HG03196 (cell line): ENCODE results near the gene ELF4.

Experiments used
- ATAC-seq: cut with Tn5 transposase; IDR thresholded peaks from one replicate; pipeline ENCODE4 v1.9.1; 2021; ENCODE audit not compliant: unreplicated experiment

The ELF4 gene

DNA sequence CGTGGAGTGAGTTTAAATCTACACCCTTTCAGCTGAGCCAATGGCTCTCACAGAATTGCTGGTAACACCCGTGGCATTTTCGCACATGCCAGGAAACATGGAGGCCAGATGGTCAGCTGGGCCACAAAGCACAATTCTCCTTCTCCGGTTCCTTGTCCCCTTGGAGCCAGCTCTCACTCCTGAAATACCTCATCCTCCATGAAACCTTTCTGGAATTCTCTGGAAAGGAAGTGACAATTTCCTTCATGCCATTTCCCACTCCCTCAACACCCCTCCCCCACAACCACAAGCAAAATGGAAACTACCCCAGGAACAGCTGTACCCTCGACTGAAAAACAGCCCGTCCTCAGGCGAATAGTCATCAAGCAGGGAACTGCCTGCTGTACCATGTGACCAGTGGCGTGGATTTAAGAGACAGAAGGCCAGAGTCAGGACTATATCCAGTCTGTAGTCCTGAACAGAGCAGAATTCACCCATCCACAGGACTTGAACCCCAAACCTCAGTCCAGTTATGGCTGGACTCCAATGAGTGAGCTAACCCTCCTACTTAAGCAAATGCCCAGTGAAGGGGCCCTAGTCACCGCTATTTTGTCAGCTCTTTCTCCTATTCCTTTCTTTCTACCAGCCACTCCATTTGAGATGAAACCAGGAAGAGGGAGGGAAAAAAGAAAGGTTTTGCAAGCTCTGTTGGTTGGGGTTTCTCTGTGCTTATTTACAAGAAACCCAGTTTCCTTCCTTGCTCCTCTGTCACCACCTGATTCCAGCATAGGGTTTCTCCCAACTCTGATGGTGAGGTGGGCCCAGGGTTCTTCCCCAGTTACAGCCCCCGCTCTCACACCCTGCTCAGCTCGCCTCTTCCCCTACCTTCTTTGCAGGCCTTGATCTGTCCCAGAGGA lies 24.5 kb downstream of the ELF4 start:
- no peak for ATAC-seq

GRCh38 chrX:130084631-130085237 lies 25.6 kb downstream of the ELF4 start:
- ATAC-seq, result peak; percentile 28

GRCh38 chrX:130083656-130084382 lies 26.5 kb downstream of the ELF4 start:
- ATAC-seq, result peak; percentile 27

GRCh38 chrX:130083107-130083490 lies 27.2 kb downstream of the ELF4 start:
- ATAC-seq, result no peak

DNA sequence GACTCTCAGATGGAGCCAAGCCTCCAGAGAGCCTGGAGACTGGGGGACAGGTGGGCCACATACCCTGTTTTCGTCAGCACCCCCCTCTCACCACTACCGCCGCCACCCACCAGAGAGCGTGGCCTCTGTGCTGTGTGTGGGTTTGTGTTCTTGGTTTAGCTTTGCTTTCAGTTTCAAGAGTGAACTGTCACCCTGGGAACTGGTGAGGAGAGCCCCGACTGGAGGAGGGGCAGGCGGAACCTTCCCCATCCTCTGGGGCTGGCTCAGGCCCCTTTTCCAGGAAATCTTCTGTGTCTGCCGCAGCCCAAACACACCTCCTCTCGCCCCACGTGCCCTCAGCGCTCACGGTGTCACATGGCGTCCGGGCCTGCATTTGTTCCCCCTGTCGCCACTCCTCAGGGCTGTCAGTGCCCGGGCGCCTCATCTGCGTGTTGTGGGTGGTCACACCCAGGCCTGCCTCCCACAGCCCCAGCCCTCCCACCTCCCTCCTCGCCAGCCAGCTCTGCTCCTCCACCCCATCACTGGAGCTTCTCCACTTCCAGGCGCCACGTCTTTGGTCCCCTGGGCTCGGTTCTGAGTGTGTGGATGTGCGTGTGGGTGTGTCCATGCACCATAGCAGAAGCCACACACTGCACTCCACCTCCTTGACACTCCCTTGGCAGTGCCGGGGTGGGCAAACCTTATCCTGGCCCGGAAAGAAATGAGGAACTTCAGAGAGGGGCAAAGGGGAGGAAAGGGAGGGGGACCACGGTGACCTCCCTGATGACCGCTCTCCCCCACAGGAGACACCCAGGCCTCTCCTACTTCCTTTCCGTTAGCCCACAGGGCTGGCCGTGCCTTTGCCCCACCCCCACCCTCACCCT lies 27.8 kb downstream of the ELF4 start:
- peak; percentile 42 for ATAC-seq

- no peak for ATAC-seq
Observed at GRCh38 chrX:130081421-130082045, 28.8 kb downstream of the ELF4 start.

GRCh38 chrX:130080791-130081367 lies 29.4 kb downstream of the ELF4 start:
- ATAC-seq, result no peak

GRCh38 chrX:130079824-130080406 lies 30.4 kb downstream of the ELF4 start:
- ATAC-seq, result no peak

GRCh38 chrX:130075777-130076176 lies 34.5 kb downstream of the ELF4 start:
- ATAC-seq, result no peak

- no peak for ATAC-seq
Observed at GRCh38 chrX:130072345-130072740, 38.0 kb downstream of the ELF4 start.

DNA sequence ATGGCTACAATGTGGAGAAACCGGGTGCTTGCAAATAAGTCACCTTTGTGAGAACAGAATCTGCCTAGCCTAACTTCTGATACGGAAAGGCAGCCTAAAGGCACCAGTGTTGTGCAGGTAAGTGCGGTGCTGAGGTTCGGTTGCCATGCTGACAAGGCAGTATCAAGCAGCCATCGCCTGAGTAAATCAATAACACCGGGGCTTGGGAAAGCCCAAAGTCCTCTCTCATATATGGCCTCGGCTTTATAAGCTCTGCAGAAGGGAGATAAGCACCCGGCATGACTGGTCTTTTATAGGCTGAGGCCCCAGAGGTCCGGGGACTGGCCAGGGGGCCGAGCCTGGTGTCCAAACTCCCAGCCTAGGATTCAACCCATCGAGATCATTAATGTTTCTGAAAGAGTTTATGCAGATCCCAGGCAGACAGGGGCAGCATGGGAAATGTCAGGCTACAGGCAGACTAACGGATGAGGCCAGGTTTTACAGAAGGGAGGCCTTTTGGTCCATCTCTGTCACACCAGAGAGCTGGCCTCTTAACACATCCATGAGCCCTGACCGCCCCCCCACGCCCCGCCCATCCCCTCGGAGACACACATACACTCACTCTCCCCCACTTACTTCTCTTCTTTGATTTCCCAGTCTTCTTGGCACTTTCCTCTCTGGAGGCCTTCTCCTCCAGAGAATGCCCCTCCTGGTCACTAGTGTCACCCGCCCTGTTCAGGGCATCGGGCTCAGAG lies 38.5 kb downstream of the ELF4 start:
- no peak for ATAC-seq

DNA sequence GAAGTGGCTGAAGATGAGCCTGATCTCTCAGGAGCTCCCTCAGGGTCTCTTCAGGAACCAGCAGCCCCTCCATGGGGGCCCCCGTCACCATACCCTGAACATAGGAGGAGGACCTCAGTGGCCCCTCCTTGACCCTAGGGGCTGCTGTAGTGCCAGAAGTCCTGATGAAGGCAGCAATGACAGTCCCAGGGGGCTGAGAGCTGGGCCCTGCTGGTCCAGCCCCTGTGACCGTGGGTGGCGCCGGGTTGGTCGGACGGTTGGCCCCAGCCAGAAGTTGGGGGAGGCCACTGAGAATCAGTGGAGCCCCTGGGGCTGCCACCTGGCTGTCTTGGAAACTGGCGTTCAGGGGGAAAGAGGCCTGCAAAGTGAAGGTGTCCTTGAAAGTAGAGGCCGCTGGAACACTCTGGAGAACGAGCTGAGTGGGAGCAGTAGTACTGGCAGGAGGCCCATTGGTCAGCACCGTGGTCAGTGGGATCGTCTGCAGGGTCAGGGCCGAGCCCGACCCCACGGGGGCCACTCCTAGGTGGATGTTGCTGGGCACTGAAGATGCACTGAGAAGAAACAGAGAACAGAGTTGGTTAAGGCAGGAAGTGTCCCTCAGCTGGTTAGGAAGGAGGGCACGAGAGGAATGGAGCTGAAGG lies 43.2 kb downstream of the ELF4 start:
- no peak for ATAC-seq

DNA sequence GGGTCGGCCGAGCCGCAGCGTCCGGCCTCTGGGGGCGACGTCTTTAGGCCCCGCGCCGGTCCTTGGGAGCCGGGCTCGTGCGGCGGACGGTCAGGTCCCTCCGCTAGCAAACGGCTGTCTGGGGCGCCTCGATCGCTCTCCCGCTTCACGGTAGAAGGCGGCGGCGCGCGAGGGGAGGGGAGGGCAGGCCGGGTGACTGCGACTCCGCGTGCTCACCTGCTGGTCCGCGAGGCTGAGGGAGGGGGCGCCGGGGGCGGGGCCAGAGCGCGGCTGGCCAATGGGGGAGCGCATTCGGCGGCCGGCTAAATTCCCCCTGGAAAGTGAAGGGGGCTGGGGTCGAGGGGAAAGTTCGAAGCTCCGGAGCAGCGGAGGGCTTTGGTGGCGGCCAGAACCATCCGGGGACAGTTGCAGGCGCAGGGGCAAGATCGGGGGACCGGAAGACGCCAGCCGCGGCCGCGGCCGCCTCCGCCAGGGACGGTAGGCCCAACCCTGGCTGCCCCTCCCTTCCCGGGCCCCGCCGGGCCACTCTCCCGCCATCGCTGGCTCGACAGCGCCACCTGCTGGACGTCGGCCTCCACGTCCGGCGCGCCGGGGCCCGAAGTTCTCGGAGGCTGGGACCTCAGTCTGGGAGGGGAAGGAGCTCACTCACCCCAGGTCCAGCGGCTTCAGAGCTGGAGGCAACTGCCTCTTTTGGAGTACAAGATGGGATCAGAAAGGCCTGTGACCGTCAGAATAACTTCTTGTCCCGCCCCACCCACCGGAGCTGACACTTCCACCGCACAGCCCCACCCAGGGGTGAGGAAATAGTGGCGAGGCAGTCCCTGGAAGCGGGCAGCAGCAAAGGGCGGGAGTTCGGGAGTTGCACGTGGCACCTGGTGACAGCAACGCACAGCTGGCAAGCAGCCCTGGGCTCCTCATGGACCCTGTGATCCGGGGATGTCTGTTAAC lies 49.9 kb downstream of the ELF4 start:
- ATAC-seq, result peak; percentile 92

DNA sequence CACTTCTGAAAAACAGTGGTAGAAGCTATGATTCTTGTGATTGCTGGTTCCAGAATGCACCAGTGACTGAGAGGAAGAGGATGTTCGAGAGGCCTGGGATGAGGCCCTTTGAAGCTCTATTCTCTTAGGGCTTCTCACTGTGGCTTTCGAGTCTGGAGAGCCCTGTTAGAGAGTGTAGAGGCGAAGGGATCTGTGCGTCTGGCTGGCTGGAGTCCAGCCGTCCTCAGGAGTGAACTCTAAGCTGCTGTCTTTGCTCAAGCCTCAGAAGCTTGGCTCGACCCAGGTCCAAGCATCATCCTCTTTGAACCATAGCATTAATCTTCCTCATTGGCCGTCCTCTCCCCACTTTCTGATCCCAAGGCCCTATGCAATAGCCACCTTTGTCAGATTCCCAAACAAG lies 51.6 kb downstream of the ELF4 start:
- ATAC-seq, result no peak

- no peak for ATAC-seq
Observed at GRCh38 chrX:130057209-130057608, 53.1 kb downstream of the ELF4 start.

- ATAC-seq, result no peak
Observed at GRCh38 chrX:130055899-130056298, 54.4 kb downstream of the ELF4 start.

DNA sequence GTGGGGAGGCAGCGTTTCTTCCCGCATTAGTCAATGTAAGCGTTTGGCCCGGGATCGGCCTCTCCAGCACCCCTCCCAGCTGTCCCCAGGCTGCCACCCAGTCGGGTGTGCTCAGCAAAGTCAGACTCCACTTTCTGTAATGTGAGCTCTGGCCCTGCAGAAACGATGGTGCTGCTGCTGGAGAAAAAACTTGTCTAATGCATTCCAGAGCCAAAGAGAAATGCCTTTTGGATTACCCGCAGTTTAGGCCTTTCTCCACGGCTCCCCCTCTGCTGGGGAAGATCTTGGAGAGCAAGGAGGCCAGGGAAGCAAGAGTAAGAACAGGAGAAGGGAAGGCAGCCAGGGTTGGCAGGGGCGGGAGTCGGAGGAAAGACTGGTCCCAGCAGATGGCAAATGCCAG lies 55.2 kb downstream of the ELF4 start:
- ATAC-seq, result no peak
